ENCODE results near the gene TRAPPC3. TPM values are rescaled to one million over a fixed set of nuclear protein-coding genes. Genes with fewer than 3 reads are reported as not detected.

TRAPPC3 gene
- total and polyA plus RNA-seq, 2 experiments from 2014 or later, result 45.6 to 55.9 TPM

GRCh38 chr1:36144413-36144812, 4.9 kb downstream of the TRAPPC3 start:
- Histone ChIP-seq H2AFZ (no peak overlapping the region), H3K27ac (ENCODE audit: low read depth) (no peak overlapping the region), H3K9me2 (ENCODE audit: insufficient read depth) (no peaks in the 10 kb centered on the region), H3K27me3 (ENCODE audit: insufficient read depth) (no peaks in the 10 kb centered on the region), H3F3A (replicated peaks; ENCODE audit: low read depth) (peaks cover 4% of the 10 kb centered on the region), H3K4me2 (no peak overlapping the region), H3K79me2 (replicated peaks; ENCODE audit: insufficient read depth) (peaks cover 25% of the 10 kb centered on the region), H4K20me1 (replicated peaks; ENCODE audit: insufficient read depth) (peaks cover 5% of the 10 kb centered on the region; the same call in 1 of the 2 replicates), H3K4me3 (no peak overlapping the region), H3K36me3 (ENCODE audit: insufficient read depth) (no peaks in the 10 kb centered on the region), H3K4me1 (ENCODE audit: insufficient read depth) (no peaks in the 10 kb centered on the region)
- TF ChIP-seq ZNF114 (CRISPR knock-in tag; IDR thresholded peaks at IDR 0.05), result no peak
- TF ChIP-seq EZH2 (IDR thresholded peaks at IDR 0.05; ENCODE audit: low read depth, unreplicated experiment), result no peak
- TF ChIP-seq ETS1 (IDR thresholded peaks at IDR 0.05), result no peak
- TF ChIP-seq JUNB (IDR thresholded peaks at IDR 0.05; ENCODE audit: unreplicated experiment), result no peak
- no peak for TF ChIP-seq ZNF462 (CRISPR knock-in tag; IDR thresholded peaks at IDR 0.05)
- TF ChIP-seq REST (IDR thresholded peaks at IDR 0.05; ENCODE audit: unreplicated experiment), result no peak
- TF ChIP-seq ZNF331 (CRISPR knock-in tag; IDR thresholded peaks at IDR 0.05; ENCODE audit: low read depth), result no peak
- TF ChIP-seq EZH2phosphoT487 (IDR thresholded peaks at IDR 0.05; ENCODE audit: unreplicated experiment), result no peak
- no peak for TF ChIP-seq NANOG (IDR thresholded peaks at IDR 0.05; ENCODE audit: borderline replicate concordance)
- no peak for TF ChIP-seq STAT1 (IDR thresholded peaks at IDR 0.05; ENCODE audit: unreplicated experiment)
- TF ChIP-seq POLR2AphosphoS5 (IDR thresholded peaks at IDR 0.05; ENCODE audit: low read depth), result no peak
- no peak for TF ChIP-seq CTCF (conservative IDR thresholded peaks at IDR 0.05; ENCODE audit: low read depth in 2 of 2)
- TF ChIP-seq CREB1 (CRISPR knock-in tag; IDR thresholded peaks at IDR 0.05; ENCODE audit: low read depth), result no peak
- DNase-seq (ENCODE audit: low spot score), result no peak
- ATAC-seq, result no peak
- peaks cover 6% of the 10 kb centered on the region; the same call in 1 of the 3 replicates for H3K4me1 Mint-ChIP-seq
- H3K27ac Mint-ChIP-seq, result no peak overlapping the region
- H3K9me3 Mint-ChIP-seq, result no peaks in the 10 kb centered on the region; the same call in 1 of the 3 replicates
- peaks cover 13% of the 10 kb centered on the region for H3K27me3 Mint-ChIP-seq (ENCODE audit: insufficient read depth, low read depth, poor library complexity)
- no peak overlapping the region for H3K4me3 Mint-ChIP-seq
- peaks cover 9% of the 10 kb centered on the region; the same call in 2 of the 3 replicates for H3K36me3 Mint-ChIP-seq (ENCODE audit: low read depth)
